ENCODE data around the gene PRKAG2. TPM values are rescaled to one million over a fixed set of nuclear protein-coding genes. Genes with fewer than 3 reads are reported as not detected.

The PRKAG2 gene
- total RNA-seq, 4 donors from 2014 or later, result 38.8 to 94.4 (median 73.2) TPM

- no peak for TF ChIP-seq POLR2A (IDR thresholded peaks at IDR 0.05)
- TF ChIP-seq CTCF (IDR thresholded peaks at IDR 0.05), result no peak
- H3K27ac ChIP-seq, result no peak overlapping the region
- H3K4me3 ChIP-seq, result no peak overlapping the region
- DNase-seq, result no peak
- H3K9me3 ChIP-seq, result no peaks in the 10 kb centered on the region
- H3K4me1 ChIP-seq, result no peaks in the 10 kb centered on the region
- H3K27me3 ChIP-seq, result no peaks in the 10 kb centered on the region
- H3K36me3 ChIP-seq, result peaks cover 0 to 26% (median 0%) of the 10 kb centered on the region in 3 donors
Measured at GRCh38 chr7:151553356-151553755, 323.6 kb downstream of the PRKAG2 start.

- Histone ChIP-seq H3K4me1 (no peaks in the 10 kb centered on the region), H3K27me3 (no peaks in the 10 kb centered on the region), H3K27ac (no peak overlapping the region), H3K36me3 (peaks cover 0 to 18% (median 0%) of the 10 kb centered on the region in 3 donors), H3K9me3 (no peaks in the 10 kb centered on the region), H3K4me3 (no peak overlapping the region)
- DNase-seq, result no peak
- no peak for TF ChIP-seq CTCF (IDR thresholded peaks at IDR 0.05)
Measured at GRCh38 chr7:151552352-151553028, 324.4 kb downstream of the PRKAG2 start.

- TF ChIP-seq CTCF (IDR thresholded peaks at IDR 0.05) (no peak), POLR2A (IDR thresholded peaks at IDR 0.05) (no peak)
- H3K4me3 ChIP-seq, result no peak overlapping the region
- no peaks in the 10 kb centered on the region for H3K9me3 ChIP-seq
- no peak for DNase-seq
- no peak overlapping the region for H3K27ac ChIP-seq
- peaks cover 0 to 11% (median 0%) of the 10 kb centered on the region in 3 donors for H3K36me3 ChIP-seq
- no peaks in the 10 kb centered on the region for H3K27me3 ChIP-seq
- H3K4me1 ChIP-seq, result no peaks in the 10 kb centered on the region
Measured at GRCh38 chr7:151551820-151552219, 325.1 kb downstream of the PRKAG2 start.

GRCh38 chr7:151550656-151551286 is 326.1 kb downstream of the PRKAG2 start:
- Histone ChIP-seq H3K4me3 (no peak overlapping the region), H3K4me1 (no peaks in the 10 kb centered on the region), H3K9me3 (no peaks in the 10 kb centered on the region), H3K27me3 (no peaks in the 10 kb centered on the region), H3K27ac (no peak overlapping the region), H3K36me3 (peaks cover 0 to 3% (median 0%) of the 10 kb centered on the region in 3 donors)
- no peak for DNase-seq
- TF ChIP-seq CTCF (IDR thresholded peaks at IDR 0.05) (no peak), POLR2A (IDR thresholded peaks at IDR 0.05) (no peak)

GRCh38 chr7:151549644-151550043 is 327.3 kb downstream of the PRKAG2 start:
- Histone ChIP-seq H3K36me3 (no peaks in the 10 kb centered on the region), H3K4me1 (no peaks in the 10 kb centered on the region), H3K27me3 (no peaks in the 10 kb centered on the region), H3K4me3 (no peak overlapping the region), H3K9me3 (no peaks in the 10 kb centered on the region), H3K27ac (no peak overlapping the region)
- no peak for TF ChIP-seq POLR2A (IDR thresholded peaks at IDR 0.05)
- TF ChIP-seq CTCF (IDR thresholded peaks at IDR 0.05), result no peak
- DNase-seq, result no peak

Measured in Peyer's patch (tissue), 4 donors.